Activated CD4-positive, alpha-beta T cell treated with anti-CD3 and anti-CD28 coated beads for 36 hours (primary cell): Measurements from ENCODE around the gene TOR2A. TPM values are rescaled to one million over a fixed set of nuclear protein-coding genes. Genes with fewer than 3 reads are reported as not detected.
"Not testable (repeated sequence)": the region's sequence is repeated elsewhere in the genome, so short reads cannot be mapped to it uniquely, and the experiment has no call there.

Experiments
- ATAC-seq: fragments of 200-7000 bp; cut with Tn5 transposase; one replicate; pipeline ENCODE4 v1.10.0; 2021; ENCODE audit warnings: mild to moderate bottlenecking, moderate library complexity
- CTCF ChIA-PET: fragments of 350-600 bp; sonication (Branson Sonifier 250); formaldehyde crosslinking; loops from one replicate; lab custom pipeline; 2021; ENCODE audit warnings: antibody characterized with exemption; lab: Charles Lee
- POLR2A ChIA-PET: fragments of 350-600 bp; sonication (Branson Sonifier 250); formaldehyde crosslinking; loops from one replicate; lab custom pipeline; 2021; ENCODE audit warnings: antibody characterized with exemption, inconsistent platforms; lab: Charles Lee
- DNase-seq: peaks from one replicate; pipeline ENCODE4 v3.0.0-alpha.2; 2020
- H3K27ac Mint-ChIP-seq: one replicate; pipeline ENCODE4 v1.8.0; 2021; ENCODE audit warnings: mixed read lengths
- H3K27me3 Mint-ChIP-seq: one replicate; pipeline ENCODE4 v1.8.0; 2021; ENCODE audit warnings: mixed read lengths
- H3K36me3 Mint-ChIP-seq: one replicate; pipeline ENCODE4 v1.8.0; 2021; ENCODE audit warnings: low read depth, mixed read lengths
- H3K4me1 Mint-ChIP-seq: one replicate; pipeline ENCODE4 v1.8.0; 2021; ENCODE audit warnings: mixed read lengths
- H3K4me3 Mint-ChIP-seq: one replicate; pipeline ENCODE4 v1.8.0; 2021; ENCODE audit warnings: mild to moderate bottlenecking, moderate library complexity, mixed read lengths
- H3K9me3 Mint-ChIP-seq: one replicate; pipeline ENCODE4 v1.8.0; 2021; ENCODE audit warnings: low read depth, mixed read lengths
- intact Hi-C, 2 experiments: fragments of 100-400 bp; cut with DNase I in 1 of 2; cut with micrococcal nuclease in 1 of 2; formaldehyde crosslinking; loops; one replicate each; pipeline versions ENCODE4 v1.14.2 to v1.15.1; 2022 to 2024; cut with DNase I, micrococcal nuclease
- total RNA-seq, 2 experiments: library from RNA; stranded (reverse); gene quantifications; one replicate each; pipeline ENCODE4 v1.2.3, GENCODE V29; 2021

Gene TOR2A
- total RNA-seq, 2 experiments from 2014 or later: 11.3 to 14.0 TPM

- intact Hi-C loops: no loop called here
- peaks cover 63% of the 10 kb centered on the region for H3K4me1 Mint-ChIP-seq
- ChIA-PET CTCF (interaction anchor here (0.8 to 1.9 kb wide), 4 partner anchors 11 to 142 kb away, joined by 3 to 6 read pairs (median 4); partner anchors contain the start of gene TOR2A), POLR2A (no interaction called here)
- no peaks in the 10 kb centered on the region for H3K9me3 Mint-ChIP-seq
- no peak for DNase-seq
- peak overlapping the region; percentile 32 for H3K27ac Mint-ChIP-seq
- peaks cover 35% of the 10 kb centered on the region for H3K36me3 Mint-ChIP-seq
- H3K27me3 Mint-ChIP-seq: no peaks in the 10 kb centered on the region
- H3K4me3 Mint-ChIP-seq: no peak overlapping the region
- no peak for ATAC-seq
These were observed 34.0 kb upstream of the TOR2A start for GRCh38 chr9:127769101-127769500.

GRCh38 chr9:127768698-127769097, 33.6 kb upstream of the TOR2A start:
- Mint-ChIP-seq H3K4me1 (peaks cover 67% of the 10 kb centered on the region), H3K4me3 (no peak overlapping the region), H3K27ac (peak overlapping the region; percentile 32), H3K27me3 (no peaks in the 10 kb centered on the region), H3K9me3 (no peaks in the 10 kb centered on the region), H3K36me3 (peaks cover 31% of the 10 kb centered on the region)
- intact Hi-C loops: no loop called here
- ChIA-PET CTCF (interaction anchor here (1.9 kb wide), 1 partner anchor 101 kb away, joined by 6 read pairs; no protein-coding TSS in a partner anchor), POLR2A (no interaction called here)
- ATAC-seq (no peak), DNase-seq (no peak)

GRCh38 chr9:127767909-127768331, 32.8 kb upstream of the TOR2A start:
- Mint-ChIP-seq H3K27me3 (no peaks in the 10 kb centered on the region), H3K27ac (peak overlapping the region; percentile 74), H3K4me3 (no peak overlapping the region), H3K36me3 (peaks cover 28% of the 10 kb centered on the region), H3K4me1 (peaks cover 71% of the 10 kb centered on the region), H3K9me3 (no peaks in the 10 kb centered on the region)
- no peak for ATAC-seq
- POLR2A ChIA-PET: no interaction called here
- CTCF ChIA-PET: interaction anchor here (0.8 to 1.8 kb wide), 4 partner anchors 11 to 102 kb away, joined by 3 to 8 read pairs (median 3); partner anchors contain the start of genes SH2D3C and TOR2A
- DNase-seq: no peak
- intact Hi-C loops: no loop called here

- intact Hi-C loops: no loop called here
- H3K36me3 Mint-ChIP-seq: peaks cover 32% of the 10 kb centered on the region
- ATAC-seq (no peak), DNase-seq (no peak)
- H3K9me3 Mint-ChIP-seq: no peaks in the 10 kb centered on the region
- ChIA-PET POLR2A (interaction anchor here (1.1 kb wide), 1 partner anchor 12 kb away, joined by 4 read pairs; no protein-coding TSS in a partner anchor), CTCF (interaction anchor here (0.6 to 1.8 kb wide), 7 partner anchors 9 to 1844 kb away, joined by 3 to 8 read pairs (median 3); partner anchors contain the start of genes SH2D3C and TOR2A)
- peaks cover 71% of the 10 kb centered on the region for H3K4me1 Mint-ChIP-seq
- no peaks in the 10 kb centered on the region for H3K27me3 Mint-ChIP-seq
- no peak overlapping the region for H3K4me3 Mint-ChIP-seq
- H3K27ac Mint-ChIP-seq: peak overlapping the region; percentile 74
These were observed 32.3 kb upstream of the TOR2A start for GRCh38 chr9:127767410-127767809.

GRCh38 chr9:127765418-127765817, 30.3 kb upstream of the TOR2A start:
- Mint-ChIP-seq H3K36me3 (peaks cover 29% of the 10 kb centered on the region), H3K4me1 (peaks cover 55% of the 10 kb centered on the region), H3K4me3 (no peak overlapping the region), H3K9me3 (no peaks in the 10 kb centered on the region), H3K27ac (no peak overlapping the region), H3K27me3 (no peaks in the 10 kb centered on the region)
- ATAC-seq: no peak
- CTCF ChIA-PET: interaction anchor here (0.6 to 1.4 kb wide), 5 partner anchors 9 to 104 kb away, joined by 3 to 5 read pairs (median 3); no protein-coding TSS in a partner anchor
- no peak for DNase-seq
- POLR2A ChIA-PET: no interaction called here
- intact Hi-C loops: no loop called here

GRCh38 chr9:127763918-127764384, 28.9 kb upstream of the TOR2A start:
- Mint-ChIP-seq H3K27ac (no peak overlapping the region), H3K4me1 (peaks cover 42% of the 10 kb centered on the region), H3K36me3 (peaks cover 26% of the 10 kb centered on the region), H3K27me3 (no peaks in the 10 kb centered on the region), H3K4me3 (no peak overlapping the region), H3K9me3 (no peaks in the 10 kb centered on the region)
- DNase-seq (peak; percentile 69), ATAC-seq (peak; percentile 57)
- ChIA-PET POLR2A (interaction anchor here (1.1 kb wide), 1 partner anchor 77 kb away, joined by 3 read pairs; no protein-coding TSS in a partner anchor), CTCF (interaction anchor here (0.6 to 1.3 kb wide), 11 partner anchors 9 to 159 kb away, joined by 3 to 6 read pairs (median 4); partner anchors contain the start of genes CDK9 and TOR2A)
- intact Hi-C loops: loop anchor here in 1 of 2 experiments (1.0 kb wide), 1 partner anchor 21 kb away; no protein-coding TSS in a partner anchor

- peaks cover 29% of the 10 kb centered on the region for H3K4me1 Mint-ChIP-seq
- no peak for DNase-seq
- ATAC-seq: no peak
- no peaks in the 10 kb centered on the region for H3K27me3 Mint-ChIP-seq
- intact Hi-C loops: no loop called here
- ChIA-PET POLR2A (no interaction called here), CTCF (interaction anchor here (0.5 to 1.1 kb wide), 3 partner anchors 23 to 82 kb away, joined by 3 to 4 read pairs (median 3); partner anchors contain the start of gene TOR2A)
- no peaks in the 10 kb centered on the region for H3K9me3 Mint-ChIP-seq
- H3K27ac Mint-ChIP-seq: no peak overlapping the region
- H3K36me3 Mint-ChIP-seq: peaks cover 22% of the 10 kb centered on the region
- no peak overlapping the region for H3K4me3 Mint-ChIP-seq
These were observed 27.1 kb upstream of the TOR2A start for GRCh38 chr9:127762111-127762676.

- Mint-ChIP-seq H3K4me1 (peaks cover 24% of the 10 kb centered on the region), H3K9me3 (no peaks in the 10 kb centered on the region), H3K27me3 (no peaks in the 10 kb centered on the region), H3K27ac (no peak overlapping the region), H3K36me3 (peaks cover 21% of the 10 kb centered on the region), H3K4me3 (no peak overlapping the region)
- ATAC-seq: no peak
- CTCF ChIA-PET: interaction anchor here (0.6 kb wide), 1 partner anchor 23 kb away, joined by 3 read pairs; no protein-coding TSS in a partner anchor
- no peak for DNase-seq
- intact Hi-C loops: no loop called here
- POLR2A ChIA-PET: no interaction called here
These were observed 26.4 kb upstream of the TOR2A start for GRCh38 chr9:127761491-127761956.

GRCh38 chr9:127761061-127761460, 26.0 kb upstream of the TOR2A start:
- ChIA-PET POLR2A (no interaction called here), CTCF (interaction anchor here (0.8 to 1.5 kb wide), 2 partner anchors 26 to 108 kb away, joined by 3 read pairs; partner anchors contain the start of gene TOR2A)
- Mint-ChIP-seq H3K9me3 (no peaks in the 10 kb centered on the region), H3K27me3 (no peaks in the 10 kb centered on the region), H3K4me3 (no peak overlapping the region), H3K36me3 (peaks cover 17% of the 10 kb centered on the region), H3K4me1 (peaks cover 20% of the 10 kb centered on the region), H3K27ac (peak overlapping the region; percentile 3)
- DNase-seq (no peak), ATAC-seq (no peak)
- intact Hi-C loops: no loop called here

- Mint-ChIP-seq H3K27ac (peak overlapping the region; percentile 11), H3K27me3 (no peaks in the 10 kb centered on the region), H3K36me3 (peaks cover 10% of the 10 kb centered on the region), H3K9me3 (no peaks in the 10 kb centered on the region), H3K4me1 (peaks cover 10% of the 10 kb centered on the region), H3K4me3 (no peak overlapping the region)
- intact Hi-C loops: no loop called here
- ATAC-seq: no peak
- DNase-seq: no peak
- CTCF ChIA-PET: interaction anchor here (0.6 kb wide), 1 partner anchor 8 kb away, joined by 3 read pairs; no protein-coding TSS in a partner anchor
- POLR2A ChIA-PET: interaction anchor here (0.6 kb wide), 1 partner anchor 24 kb away, joined by 6 read pairs; no protein-coding TSS in a partner anchor
These were observed 23.7 kb upstream of the TOR2A start for GRCh38 chr9:127758843-127759242.

- DNase-seq, H3K27me3 Mint-ChIP-seq, H3K4me1 Mint-ChIP-seq, H3K27ac Mint-ChIP-seq, H3K36me3 Mint-ChIP-seq, H3K9me3 Mint-ChIP-seq, H3K4me3 Mint-ChIP-seq, ATAC-seq, intact Hi-C loops: not testable (repeated sequence)
- POLR2A ChIA-PET: interaction anchor here (0.7 kb wide), 2 partner anchors 55 to 814 kb away, joined by 4 to 7 read pairs; no protein-coding TSS in a partner anchor
- CTCF ChIA-PET: interaction anchor here (0.6 to 1.0 kb wide), 2 partner anchors 9 to 122 kb away, joined by 3 read pairs; no protein-coding TSS in a partner anchor
These were observed 21.7 kb upstream of the TOR2A start for GRCh38 chr9:127756776-127757175.
